Measurements from ENCODE around the gene CBARP. TPM values are rescaled to one million over a fixed set of nuclear protein-coding genes. Genes with fewer than 3 reads are reported as not detected.

CBARP gene
- total and polyA plus RNA-seq, 9 of the 15 experiments (the other 6 are each of a cell fraction or from before 2014, with no cell fraction given): 0.03 to 8.9 (median 1.2) TPM; not detected in 1

DNA sequence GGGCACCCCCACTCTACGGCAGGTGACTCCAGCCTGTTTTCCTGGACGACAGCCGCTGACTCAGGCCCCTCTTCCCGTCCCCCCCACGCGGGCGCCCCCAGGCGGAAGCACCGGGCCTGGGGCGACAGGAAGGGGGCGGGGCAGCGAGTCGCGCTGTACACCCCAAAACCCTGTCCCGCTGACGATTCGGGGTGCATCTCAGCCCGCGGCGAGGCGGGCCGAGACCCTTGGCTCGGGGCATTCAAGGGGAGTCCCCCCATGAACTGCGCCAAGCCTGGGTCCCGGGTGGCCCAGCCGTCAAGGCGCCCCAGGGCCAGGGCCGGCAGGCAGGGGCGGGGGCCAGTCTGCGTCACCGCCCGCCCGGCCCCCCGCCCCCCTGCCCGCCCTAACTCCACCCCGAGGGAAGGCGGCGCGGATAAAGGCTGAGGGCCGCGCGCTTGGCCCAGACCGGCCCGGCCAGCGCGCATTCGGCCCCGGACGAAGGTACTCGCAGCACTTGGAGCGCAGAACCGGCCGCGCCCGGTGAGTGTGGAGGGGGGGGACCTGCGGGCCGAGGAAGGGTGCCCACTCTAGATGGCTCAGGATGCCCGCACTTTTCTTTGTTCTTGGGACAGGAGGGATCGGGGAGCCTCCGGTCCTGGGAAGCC is 10.5 kb upstream of the CBARP start, which contains the start of gene MIDN (continued):
- TF ChIP-seq CHD4 (IDR thresholded peaks at IDR 0.05; ENCODE audit: insufficient read depth, insufficient replicate concordance, low read depth, low read length, poor library complexity, severe bottlenecking) (no peak), NBN (IDR thresholded peaks at IDR 0.05; ENCODE audit: low read depth) (0 out of 2 replicates have a peak, but pooled peaks have one; percentile 34), FOXJ2 (tag; IDR thresholded peaks at IDR 0.05) (no peak), RBBP5 (IDR thresholded peaks at IDR 0.05; ENCODE audit: borderline replicate concordance, insufficient read depth, low read length, poor library complexity, severe bottlenecking) (peak; percentile 81), EGR1 (conservative IDR thresholded peaks at IDR 0.05) (peak; percentile 71), ZC3H4 (CRISPR knock-in tag; IDR thresholded peaks at IDR 0.05; ENCODE audit: borderline replicate concordance) (no peak), HMG20B (CRISPR knock-in tag; IDR thresholded peaks at IDR 0.05) (no peak), HSF4 (CRISPR knock-in tag; IDR thresholded peaks at IDR 0.05; ENCODE audit: borderline replicate concordance) (no peak), NONO (IDR thresholded peaks at IDR 0.05; ENCODE audit: low read depth in 2 of 2, low read length in 1 of 2) (peak; percentile 61 to 85; a peak in 3 of 4 replicates), KLF1 (tag; IDR thresholded peaks at IDR 0.05) (no peak), CREB3L1 (IDR thresholded peaks at IDR 0.05; ENCODE audit: borderline replicate concordance, low read depth) (0 out of 2 replicates have a peak, but pooled peaks have one; percentile 7), CTBP1 (IDR thresholded peaks at IDR 0.05; ENCODE audit: borderline replicate concordance) (peak; percentile 68; the same call in 1 of the 2 replicates), ZNF239 (CRISPR knock-in tag; IDR thresholded peaks at IDR 0.05) (no peak), ZNF780A (CRISPR knock-in tag; IDR thresholded peaks at IDR 0.05) (peak; percentile 73; the same call in 1 of the 2 replicates), SP1 (CRISPR knock-in tag; IDR thresholded peaks at IDR 0.05) (peak; percentile 68), ZNF140 (CRISPR knock-in tag; IDR thresholded peaks at IDR 0.05) (no peak), DDX20 (tag; IDR thresholded peaks at IDR 0.05; ENCODE audit: low read depth) (no peak)
- TF ChIP-seq, protein P1, sequence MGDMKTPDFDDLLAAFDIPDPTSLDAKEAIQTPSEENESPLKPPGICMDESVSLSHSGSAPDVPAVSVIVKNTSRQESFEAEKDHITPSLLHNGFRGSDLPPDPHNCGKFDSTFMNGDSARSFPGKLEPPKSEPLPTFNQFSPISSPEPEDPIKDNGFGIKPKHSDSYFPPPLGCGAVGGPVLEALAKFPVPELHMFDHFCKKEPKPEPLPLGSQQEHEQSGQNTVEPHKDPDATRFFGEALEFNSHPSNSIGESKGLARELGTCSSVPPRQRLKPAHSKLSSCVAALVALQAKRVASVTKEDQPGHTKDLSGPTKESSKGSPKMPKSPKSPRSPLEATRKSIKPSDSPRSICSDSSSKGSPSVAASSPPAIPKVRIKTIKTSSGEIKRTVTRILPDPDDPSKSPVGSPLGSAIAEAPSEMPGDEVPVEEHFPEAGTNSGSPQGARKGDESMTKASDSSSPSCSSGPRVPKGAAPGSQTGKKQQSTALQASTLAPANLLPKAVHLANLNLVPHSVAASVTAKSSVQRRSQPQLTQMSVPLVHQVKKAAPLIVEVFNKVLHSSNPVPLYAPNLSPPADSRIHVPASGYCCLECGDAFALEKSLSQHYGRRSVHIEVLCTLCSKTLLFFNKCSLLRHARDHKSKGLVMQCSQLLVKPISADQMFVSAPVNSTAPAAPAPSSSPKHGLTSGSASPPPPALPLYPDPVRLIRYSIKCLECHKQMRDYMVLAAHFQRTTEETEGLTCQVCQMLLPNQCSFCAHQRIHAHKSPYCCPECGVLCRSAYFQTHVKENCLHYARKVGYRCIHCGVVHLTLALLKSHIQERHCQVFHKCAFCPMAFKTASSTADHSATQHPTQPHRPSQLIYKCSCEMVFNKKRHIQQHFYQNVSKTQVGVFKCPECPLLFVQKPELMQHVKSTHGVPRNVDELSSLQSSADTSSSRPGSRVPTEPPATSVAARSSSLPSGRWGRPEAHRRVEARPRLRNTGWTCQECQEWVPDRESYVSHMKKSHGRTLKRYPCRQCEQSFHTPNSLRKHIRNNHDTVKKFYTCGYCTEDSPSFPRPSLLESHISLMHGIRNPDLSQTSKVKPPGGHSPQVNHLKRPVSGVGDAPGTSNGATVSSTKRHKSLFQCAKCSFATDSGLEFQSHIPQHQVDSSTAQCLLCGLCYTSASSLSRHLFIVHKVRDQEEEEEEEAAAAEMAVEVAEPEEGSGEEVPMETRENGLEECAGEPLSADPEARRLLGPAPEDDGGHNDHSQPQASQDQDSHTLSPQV (IDR thresholded peaks at IDR 0.05): peak; percentile 67
- TF ChIP-seq, protein P2, sequence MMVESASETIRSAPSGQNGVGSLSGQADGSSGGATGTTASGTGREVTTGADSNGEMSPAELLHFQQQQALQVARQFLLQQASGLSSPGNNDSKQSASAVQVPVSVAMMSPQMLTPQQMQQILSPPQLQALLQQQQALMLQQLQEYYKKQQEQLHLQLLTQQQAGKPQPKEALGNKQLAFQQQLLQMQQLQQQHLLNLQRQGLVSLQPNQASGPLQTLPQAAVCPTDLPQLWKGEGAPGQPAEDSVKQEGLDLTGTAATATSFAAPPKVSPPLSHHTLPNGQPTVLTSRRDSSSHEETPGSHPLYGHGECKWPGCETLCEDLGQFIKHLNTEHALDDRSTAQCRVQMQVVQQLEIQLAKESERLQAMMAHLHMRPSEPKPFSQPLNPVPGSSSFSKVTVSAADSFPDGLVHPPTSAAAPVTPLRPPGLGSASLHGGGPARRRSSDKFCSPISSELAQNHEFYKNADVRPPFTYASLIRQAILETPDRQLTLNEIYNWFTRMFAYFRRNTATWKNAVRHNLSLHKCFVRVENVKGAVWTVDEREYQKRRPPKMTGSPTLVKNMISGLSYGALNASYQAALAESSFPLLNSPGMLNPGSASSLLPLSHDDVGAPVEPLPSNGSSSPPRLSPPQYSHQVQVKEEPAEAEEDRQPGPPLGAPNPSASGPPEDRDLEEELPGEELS (CRISPR knock-in tag; IDR thresholded peaks at IDR 0.05; ENCODE audit: borderline replicate concordance): peak; percentile 27; the same call in 1 of the 2 replicates

Data from K562 (cell line).